B cell (primary cell): ENCODE measurements around the gene FARP1. TPM values are rescaled to one million over a fixed set of nuclear protein-coding genes. Genes with fewer than 3 reads are reported as not detected.

Experiments used
- ATAC-seq: fragments of 200-7000 bp; cut with Tn5 transposase; one replicate; pipeline ENCODE4 v1.10.0; 2021; ENCODE audit warnings: low read depth, mild to moderate bottlenecking, moderate number of reproducible peaks, moderate library complexity
- CTCF ChIA-PET: fragments of 350-600 bp; sonication (Branson Sonifier 250); formaldehyde crosslinking; loops from one replicate; lab custom pipeline; 2021; ENCODE audit warnings: antibody characterized with exemption, inconsistent platforms; lab: Charles Lee
- POLR2A ChIA-PET: fragments of 350-600 bp; sonication (Branson Sonifier 250); formaldehyde crosslinking; loops from one replicate; lab custom pipeline; 2021; ENCODE audit warnings: antibody characterized with exemption; lab: Charles Lee
- DNase-seq: peaks from one replicate; pipeline ENCODE4 v3.0.0; 2013
- H2AFZ ChIP-seq: 2 replicates; pipeline ENCODE4 v1.6.1; 2012; ENCODE audit warnings: mild to moderate bottlenecking, low read depth, low read length; ENCODE audit not compliant: insufficient read depth, poor library complexity, severe bottlenecking
- H3K27ac ChIP-seq, 2 donors: 1 replicate in 1 of 2; 2 replicates in 1 of 2; pipeline ENCODE4 v1.5.1; 2012 to 2013; ENCODE audit warnings: low read length in 2 of 2, mild to moderate bottlenecking in 2 of 2, moderate library complexity in 1 of 2
- H3K27me3 ChIP-seq, 4 experiments: fragments of 200-600 bp in 1 of 4; sonication (generic) in 1 of 4; replicated peaks in 1 of 4; 1 replicate in 2 of 4; 2 replicates in 2 of 4; pipeline versions ENCODE4 v1.6.1 to v1.7.0; 2013 to 2016; ENCODE audit warnings: low read length in 3 of 4, mild to moderate bottlenecking in 2 of 4, mixed read lengths in 1 of 4, moderate library complexity in 1 of 4; ENCODE audit not compliant: insufficient read depth in 4 of 4, control insufficient read depth in 3 of 4; ENCODE audit errors: control extremely low read depth in 1 of 4
- H3K36me3 ChIP-seq, 2 experiments: replicated peaks in 1 of 2; 1 replicate in 1 of 2; 2 replicates in 1 of 2; pipeline versions ENCODE4 v1.6.1 to v1.7.1; 2013; ENCODE audit warnings: low read length in 1 of 2; ENCODE audit not compliant: insufficient read depth in 2 of 2, control insufficient read depth in 1 of 2; ENCODE audit errors: control extremely low read depth in 1 of 2, extremely low read depth in 1 of 2
- H3K4me1 ChIP-seq, 2 donors: fragments of 200-600 bp in 1 of 2; sonication (generic) in 1 of 2; 1 replicate in 1 of 2; 2 replicates in 1 of 2; pipeline versions ENCODE4 v1.5.1 to v1.6.1; 2013 to 2017; ENCODE audit warnings: low read length in 2 of 2; ENCODE audit not compliant: control insufficient read depth in 2 of 2, insufficient read depth in 2 of 2
- H3K4me2 ChIP-seq: replicated peaks from 2 replicates; pipeline ENCODE3; 2012; ENCODE audit warnings: mild to moderate bottlenecking, low read depth, low read length; ENCODE audit not compliant: poor library complexity, severe bottlenecking
- H3K4me3 ChIP-seq, 5 experiments: fragments of 200-600 bp in 1 of 5; sonication (generic) in 1 of 5; 1 replicate in 3 of 5; 2 replicates in 2 of 5; pipeline versions ENCODE4 v1.5.1 to v1.7.0; 2011 to 2016; ENCODE audit warnings: low read length in 4 of 5, mild to moderate bottlenecking in 4 of 5, low read depth in 2 of 5, control low read depth in 1 of 5, moderate library complexity in 1 of 5; ENCODE audit not compliant: insufficient read depth in 1 of 5; ENCODE audit errors: control extremely low read depth in 1 of 5, extremely low read depth in 1 of 5
- H3K79me2 ChIP-seq: fragments of 200-600 bp; sonication (generic); one replicate; pipeline ENCODE4 v1.6.0; 2016; ENCODE audit warnings: low read length; ENCODE audit not compliant: control insufficient read depth, insufficient read depth
- H3K9ac ChIP-seq: fragments of 200-600 bp; sonication (generic); 2 replicates; pipeline ENCODE4 v1.6.1; 2017; ENCODE audit warnings: mild to moderate bottlenecking, low read length, moderate library complexity
- H3K9me3 ChIP-seq, 3 donors: one replicate each; pipeline versions ENCODE4 v1.6.1 to v1.7.1; 2013; ENCODE audit warnings: low read length in 2 of 3; ENCODE audit not compliant: control insufficient read depth in 2 of 3, insufficient read depth in 1 of 3; ENCODE audit errors: control extremely low read depth in 1 of 3
- H4K20me1 ChIP-seq: 2 replicates; pipeline ENCODE4 v1.6.0; 2012; ENCODE audit warnings: mild to moderate bottlenecking, low read length; ENCODE audit not compliant: insufficient read depth, control insufficient read depth, poor library complexity, severe bottlenecking
- H3K27ac Mint-ChIP-seq: one replicate; pipeline ENCODE4 v1.8.0; 2021; ENCODE audit warnings: mixed read lengths
- H3K27me3 Mint-ChIP-seq: one replicate; pipeline ENCODE4 v1.8.0; 2021; ENCODE audit warnings: mixed read lengths
- H3K4me1 Mint-ChIP-seq: one replicate; pipeline ENCODE4 v1.8.0; 2021; ENCODE audit warnings: mixed read lengths
- H3K4me3 Mint-ChIP-seq: one replicate; pipeline ENCODE4 v1.8.0; 2021; ENCODE audit warnings: mixed read lengths
- H3K9me3 Mint-ChIP-seq: one replicate; pipeline ENCODE4 v1.8.0; 2022; ENCODE audit warnings: mixed read lengths; ENCODE audit not compliant: insufficient read depth
- EZH2 ChIP-seq: IDR thresholded peaks from 2 replicates; pipeline ENCODE4 v1.6.1; 2012; ENCODE audit warnings: borderline replicate concordance, low read depth, mild to moderate bottlenecking, moderate library complexity, low read length; ENCODE audit not compliant: insufficient read depth, poor library complexity, severe bottlenecking
- WGBS: methylation state at CpG from one replicate; pipeline ENCODE4 v1.1.5; 2013; ENCODE audit warnings: missing lambda C conversion rate; ENCODE audit not compliant: insufficient coverage; 5-methylcytosine and 5-hydroxymethylcytosine counted together
- intact Hi-C: fragments of 100-400 bp; cut with micrococcal nuclease; formaldehyde crosslinking; loops from one replicate; pipeline ENCODE4 v1.10.0; 2022
- polyA minus RNA-seq: library from RNA; depleted of rRNA, polyadenylated mRNA; stranded (reverse); fragments of >200 nt; gene quantifications from 2 replicates; pipeline ENCODE4 v1.2.3, GENCODE V29; 2012
- polyA plus RNA-seq: library from polyadenylated mRNA; depleted of rRNA; stranded (reverse); fragments of >200 nt; gene quantifications from 2 replicates; pipeline ENCODE4 v1.2.3, GENCODE V29; 2012
- total RNA-seq, 2 donors: library from RNA; stranded (reverse); fragments of 120-200 nt in 1 of 2; gene quantifications; 1 replicate in 1 of 2; 2 replicates in 1 of 2; pipeline versions ENCODE4 v1.2.3 to v1.2.4, GENCODE V29; 2013 to 2022
- TF ChIP-seq, protein P1 (sequence below): fragments of 200-600 bp; IDR thresholded peaks from one replicate; pipeline ENCODE4 v1.8.0; 2022; ENCODE audit warnings: antibody characterized with exemption, mild to moderate bottlenecking

The FARP1 gene, protein sequence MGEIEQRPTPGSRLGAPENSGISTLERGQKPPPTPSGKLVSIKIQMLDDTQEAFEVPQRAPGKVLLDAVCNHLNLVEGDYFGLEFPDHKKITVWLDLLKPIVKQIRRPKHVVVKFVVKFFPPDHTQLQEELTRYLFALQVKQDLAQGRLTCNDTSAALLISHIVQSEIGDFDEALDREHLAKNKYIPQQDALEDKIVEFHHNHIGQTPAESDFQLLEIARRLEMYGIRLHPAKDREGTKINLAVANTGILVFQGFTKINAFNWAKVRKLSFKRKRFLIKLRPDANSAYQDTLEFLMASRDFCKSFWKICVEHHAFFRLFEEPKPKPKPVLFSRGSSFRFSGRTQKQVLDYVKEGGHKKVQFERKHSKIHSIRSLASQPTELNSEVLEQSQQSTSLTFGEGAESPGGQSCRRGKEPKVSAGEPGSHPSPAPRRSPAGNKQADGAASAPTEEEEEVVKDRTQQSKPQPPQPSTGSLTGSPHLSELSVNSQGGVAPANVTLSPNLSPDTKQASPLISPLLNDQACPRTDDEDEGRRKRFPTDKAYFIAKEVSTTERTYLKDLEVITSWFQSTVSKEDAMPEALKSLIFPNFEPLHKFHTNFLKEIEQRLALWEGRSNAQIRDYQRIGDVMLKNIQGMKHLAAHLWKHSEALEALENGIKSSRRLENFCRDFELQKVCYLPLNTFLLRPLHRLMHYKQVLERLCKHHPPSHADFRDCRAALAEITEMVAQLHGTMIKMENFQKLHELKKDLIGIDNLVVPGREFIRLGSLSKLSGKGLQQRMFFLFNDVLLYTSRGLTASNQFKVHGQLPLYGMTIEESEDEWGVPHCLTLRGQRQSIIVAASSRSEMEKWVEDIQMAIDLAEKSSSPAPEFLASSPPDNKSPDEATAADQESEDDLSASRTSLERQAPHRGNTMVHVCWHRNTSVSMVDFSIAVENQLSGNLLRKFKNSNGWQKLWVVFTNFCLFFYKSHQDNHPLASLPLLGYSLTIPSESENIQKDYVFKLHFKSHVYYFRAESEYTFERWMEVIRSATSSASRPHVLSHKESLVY
- total RNA-seq: 1.5 TPM in 2 replicates
- 1.0 TPM for total RNA-seq (2013)
- polyA plus RNA-seq: 0.12 and 0.15 TPM in 2 replicates
- 0.43 and 0.64 TPM in 2 replicates for polyA minus RNA-seq

GRCh38 chr13:98142380-98143156 lies at the start of gene FARP1:
TSS of gene FARP1 (plus strand) at chr13:98143094. CDS start at chr13:98213243, 70,149 bp downstream.
- peaks cover 7 to 17% of the 10 kb centered on the region in 2 donors for H3K4me1 ChIP-seq
- H3K4me3 ChIP-seq: peak within 1 kb of the TSS in 4 of 5 experiments; percentile 11 to 52 (median 38)
- CTCF ChIA-PET: no interaction called here
- TF ChIP-seq, protein P1, sequence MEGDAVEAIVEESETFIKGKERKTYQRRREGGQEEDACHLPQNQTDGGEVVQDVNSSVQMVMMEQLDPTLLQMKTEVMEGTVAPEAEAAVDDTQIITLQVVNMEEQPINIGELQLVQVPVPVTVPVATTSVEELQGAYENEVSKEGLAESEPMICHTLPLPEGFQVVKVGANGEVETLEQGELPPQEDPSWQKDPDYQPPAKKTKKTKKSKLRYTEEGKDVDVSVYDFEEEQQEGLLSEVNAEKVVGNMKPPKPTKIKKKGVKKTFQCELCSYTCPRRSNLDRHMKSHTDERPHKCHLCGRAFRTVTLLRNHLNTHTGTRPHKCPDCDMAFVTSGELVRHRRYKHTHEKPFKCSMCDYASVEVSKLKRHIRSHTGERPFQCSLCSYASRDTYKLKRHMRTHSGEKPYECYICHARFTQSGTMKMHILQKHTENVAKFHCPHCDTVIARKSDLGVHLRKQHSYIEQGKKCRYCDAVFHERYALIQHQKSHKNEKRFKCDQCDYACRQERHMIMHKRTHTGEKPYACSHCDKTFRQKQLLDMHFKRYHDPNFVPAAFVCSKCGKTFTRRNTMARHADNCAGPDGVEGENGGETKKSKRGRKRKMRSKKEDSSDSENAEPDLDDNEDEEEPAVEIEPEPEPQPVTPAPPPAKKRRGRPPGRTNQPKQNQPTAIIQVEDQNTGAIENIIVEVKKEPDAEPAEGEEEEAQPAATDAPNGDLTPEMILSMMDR: no peak
- no peak for TF ChIP-seq EZH2
- peak; percentile 79 for ATAC-seq
- H3K9ac ChIP-seq: peak within 1 kb of the TSS; percentile 43
- DNase-seq: peak; percentile 38
- Mint-ChIP-seq H3K4me3 (peak within 1 kb of the TSS; percentile 82), H3K4me1 (peaks cover 8% of the 10 kb centered on the region), H3K9me3 (no peaks in the 10 kb centered on the region), H3K27ac (no peak within 1 kb of the TSS), H3K27me3 (peaks cover 62% of the 10 kb centered on the region)
- intact Hi-C loops: no loop called here
- H3K36me3 ChIP-seq: no peaks in the 10 kb centered on the region
- H3K27ac ChIP-seq: no peak within 1 kb of the TSS
- H3K4me2 ChIP-seq: peak within 1 kb of the TSS; percentile 74
- no peaks in the 10 kb centered on the region for H4K20me1 ChIP-seq
- peaks cover 0 to 10% (median 1%) of the 10 kb centered on the region in 3 donors for H3K9me3 ChIP-seq
- peaks cover 0 to 30% (median 15%) of the 10 kb centered on the region in 4 experiments for H3K27me3 ChIP-seq
- WGBS: under 1% methylated on average over 98 of the region's 98 CpGs
- no peaks in the 10 kb centered on the region for H3K79me2 ChIP-seq
- POLR2A ChIA-PET: no interaction called here
- H2AFZ ChIP-seq: peak within 1 kb of the TSS; percentile 46
